Measurements from ENCODE around the gene DPPA3. TPM values are rescaled to one million over a fixed set of nuclear protein-coding genes. Genes with fewer than 3 reads are reported as not detected.

DPPA3 gene
- total RNA-seq, 4 donors from 2014 or later: not detected

DNA sequence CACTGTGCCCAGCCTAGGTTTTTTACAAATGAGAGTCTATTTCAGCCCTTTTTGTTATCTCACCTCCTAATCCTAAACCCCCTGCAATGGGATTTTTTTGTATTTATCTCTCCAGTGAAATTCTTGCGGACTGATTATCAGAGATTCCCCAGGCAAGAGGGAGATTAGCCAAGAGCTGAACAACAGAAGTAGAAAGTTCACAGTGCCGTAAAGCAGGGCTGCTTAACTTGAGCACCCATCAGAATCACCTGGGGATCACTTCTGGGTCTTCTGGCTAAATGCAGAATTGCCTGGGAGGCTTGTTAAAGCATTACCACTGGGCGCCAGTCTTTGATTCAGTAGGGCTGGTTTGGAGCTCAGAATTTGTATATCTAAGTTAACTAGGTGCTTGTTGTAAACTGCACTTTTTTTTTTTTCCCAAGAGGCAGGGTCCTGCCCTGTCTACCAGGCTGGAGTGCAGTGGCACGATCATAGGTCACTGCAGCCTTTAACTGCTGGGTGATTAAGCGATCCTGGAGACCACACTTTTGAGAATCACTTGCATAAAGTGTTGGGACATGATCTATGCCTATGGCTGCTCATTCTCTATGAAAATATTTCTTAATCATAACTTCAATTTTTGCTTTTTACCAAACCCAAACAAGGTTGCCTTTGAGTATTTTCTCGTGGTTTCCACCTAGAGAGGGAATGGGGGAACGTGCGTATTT, 1.1 kb upstream of the DPPA3 start:
- TF ChIP-seq EP300 (IDR thresholded peaks at IDR 0.05) (no peak), POLR2A (IDR thresholded peaks at IDR 0.05) (no peak), POLR2AphosphoS5 (IDR thresholded peaks at IDR 0.05) (no peak)
- TF ChIP-seq, protein P1, sequence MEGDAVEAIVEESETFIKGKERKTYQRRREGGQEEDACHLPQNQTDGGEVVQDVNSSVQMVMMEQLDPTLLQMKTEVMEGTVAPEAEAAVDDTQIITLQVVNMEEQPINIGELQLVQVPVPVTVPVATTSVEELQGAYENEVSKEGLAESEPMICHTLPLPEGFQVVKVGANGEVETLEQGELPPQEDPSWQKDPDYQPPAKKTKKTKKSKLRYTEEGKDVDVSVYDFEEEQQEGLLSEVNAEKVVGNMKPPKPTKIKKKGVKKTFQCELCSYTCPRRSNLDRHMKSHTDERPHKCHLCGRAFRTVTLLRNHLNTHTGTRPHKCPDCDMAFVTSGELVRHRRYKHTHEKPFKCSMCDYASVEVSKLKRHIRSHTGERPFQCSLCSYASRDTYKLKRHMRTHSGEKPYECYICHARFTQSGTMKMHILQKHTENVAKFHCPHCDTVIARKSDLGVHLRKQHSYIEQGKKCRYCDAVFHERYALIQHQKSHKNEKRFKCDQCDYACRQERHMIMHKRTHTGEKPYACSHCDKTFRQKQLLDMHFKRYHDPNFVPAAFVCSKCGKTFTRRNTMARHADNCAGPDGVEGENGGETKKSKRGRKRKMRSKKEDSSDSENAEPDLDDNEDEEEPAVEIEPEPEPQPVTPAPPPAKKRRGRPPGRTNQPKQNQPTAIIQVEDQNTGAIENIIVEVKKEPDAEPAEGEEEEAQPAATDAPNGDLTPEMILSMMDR (IDR thresholded peaks at IDR 0.05): no peak
- Histone ChIP-seq H3K27me3 (peaks cover 9% of the 10 kb centered on the region), H3K4me1 (no peaks in the 10 kb centered on the region), H3K9me3 (peaks cover 0 to 4% (median 0%) of the 10 kb centered on the region in 3 donors), H3K27ac (no peak overlapping the region), H3K36me3 (no peaks in the 10 kb centered on the region), H3K4me3 (no peak overlapping the region)
- no peak for ATAC-seq
- 59 to 61% methylated on average over 6 to 8 of the region's 8 CpGs for WGBS, 2 donors (ENCODE audit: low coverage in 1 of 2)

DNA sequence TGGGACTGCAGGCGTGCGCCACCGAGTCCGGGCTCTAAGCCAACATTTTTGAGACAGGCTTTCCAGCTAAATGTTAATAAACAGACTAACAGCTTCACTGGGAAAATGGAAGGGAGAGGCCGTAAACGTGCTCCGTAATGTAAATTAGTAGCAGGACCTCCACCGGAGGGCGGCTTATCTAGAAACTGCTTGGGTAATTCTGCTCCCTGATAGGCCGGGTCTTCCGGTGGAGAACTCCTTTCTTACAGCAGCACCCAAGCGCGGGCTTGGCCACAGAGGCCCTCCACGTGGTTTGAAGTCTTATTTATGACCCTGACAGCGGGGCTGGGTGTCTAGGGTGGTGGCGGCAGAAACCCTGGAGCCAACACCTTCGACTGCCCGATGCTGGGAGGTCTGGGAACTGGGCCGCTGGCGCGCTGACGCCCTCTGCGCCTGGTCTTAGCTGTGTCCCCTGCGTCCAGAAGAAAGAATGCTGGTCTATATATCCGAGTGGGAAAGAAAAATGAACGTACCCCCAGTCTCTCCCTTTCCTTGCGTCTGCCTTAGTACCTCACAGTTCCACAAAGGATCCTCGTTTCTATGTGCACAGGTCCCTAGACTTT, 1.7 kb downstream of the DPPA3 start:
- Histone ChIP-seq H3K4me3 (no peak overlapping the region), H3K4me1 (no peaks in the 10 kb centered on the region), H3K9me3 (peaks cover 0 to 4% (median 0%) of the 10 kb centered on the region in 3 donors), H3K27ac (no peak overlapping the region), H3K27me3 (peaks cover 9% of the 10 kb centered on the region), H3K36me3 (no peaks in the 10 kb centered on the region)
- 64 to 91% methylated on average over 6 to 12 of the region's 28 CpGs for WGBS, 2 donors (ENCODE audit: low coverage in 1 of 2)
- no peak for ATAC-seq
- TF ChIP-seq, protein P1 (IDR thresholded peaks at IDR 0.05): no peak
- no peak for TF ChIP-seq POLR2A (IDR thresholded peaks at IDR 0.05)
- no peak for TF ChIP-seq EP300 (IDR thresholded peaks at IDR 0.05)
- TF ChIP-seq POLR2AphosphoS5 (IDR thresholded peaks at IDR 0.05): no peak

DNA sequence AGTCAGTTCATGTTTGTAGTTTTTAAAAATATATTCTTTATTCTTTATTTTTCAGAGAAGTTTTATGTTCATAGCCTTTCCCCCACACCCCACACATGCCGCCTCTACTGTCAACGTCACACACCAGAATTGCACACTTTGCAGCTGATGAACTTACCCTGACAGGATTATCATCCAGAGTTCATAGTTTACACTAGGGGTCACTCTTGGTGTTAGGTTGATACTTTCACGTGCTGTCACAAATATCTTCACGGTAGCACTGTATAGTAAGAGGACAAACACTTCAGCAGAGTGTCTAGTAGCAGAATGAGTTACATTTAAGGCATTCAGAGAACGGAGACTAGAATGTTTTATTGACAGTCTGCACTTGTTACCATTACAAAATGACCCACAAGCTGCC, 5.1 kb downstream of the DPPA3 start:
- Histone ChIP-seq H3K27me3 (peaks cover 20% of the 10 kb centered on the region), H3K4me1 (no peaks in the 10 kb centered on the region), H3K27ac (no peak overlapping the region), H3K9me3 (peaks cover 0 to 4% (median 0%) of the 10 kb centered on the region in 3 donors), H3K4me3 (no peak overlapping the region), H3K36me3 (no peaks in the 10 kb centered on the region)
- TF ChIP-seq POLR2A (IDR thresholded peaks at IDR 0.05) (no peak), POLR2AphosphoS5 (IDR thresholded peaks at IDR 0.05) (no peak), EP300 (IDR thresholded peaks at IDR 0.05) (no peak)
- TF ChIP-seq, protein P1 (IDR thresholded peaks at IDR 0.05): no peak
- WGBS, 2 donors (ENCODE audit: low coverage in 1 of 2): 8 to 20% methylated on average over 4 to 5 of the region's 5 CpGs
- ATAC-seq: no peak

DNA sequence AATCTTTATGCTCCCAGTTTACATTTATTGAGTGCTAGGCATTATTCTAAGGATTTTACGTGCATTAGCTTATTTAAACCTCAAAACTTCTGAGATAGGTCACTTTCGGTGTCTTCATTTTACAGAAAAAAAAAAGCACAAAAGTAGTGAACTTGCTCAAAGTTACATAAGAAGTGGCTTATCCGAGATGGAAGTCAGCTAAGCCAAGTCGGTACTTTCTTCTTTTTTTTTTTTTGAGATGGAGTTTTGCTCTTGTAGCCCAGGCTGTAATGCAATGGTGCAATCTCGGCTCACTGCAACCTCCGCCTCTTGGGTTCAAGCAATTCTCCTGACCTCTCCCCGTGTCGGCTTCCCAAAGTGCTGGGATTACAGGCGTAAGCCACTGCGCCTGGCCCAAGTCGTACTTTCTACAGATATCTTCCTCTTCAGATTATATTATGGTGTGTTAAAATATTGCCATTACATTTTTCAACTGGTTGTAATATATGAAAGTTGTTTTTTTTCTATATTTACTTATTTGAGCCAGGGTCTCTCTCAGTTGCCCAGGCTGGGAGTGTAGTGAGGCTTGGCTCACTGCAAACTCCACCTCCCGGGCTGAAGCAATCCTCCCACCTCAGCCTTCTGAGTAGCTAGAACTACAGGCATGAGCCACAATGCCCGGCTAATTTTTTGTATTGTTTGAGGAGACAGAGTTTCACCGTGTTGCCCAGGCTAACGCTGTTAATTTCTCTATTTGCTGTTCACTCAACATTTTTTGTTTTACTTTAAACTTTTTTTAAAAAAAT, 8.9 kb downstream of the DPPA3 start:
- WGBS, 2 donors (ENCODE audit: low coverage in 1 of 2): 53 to 65% methylated on average over 13 to 15 of the region's 15 CpGs
- Histone ChIP-seq H3K4me1 (no peaks in the 10 kb centered on the region), H3K9me3 (no peaks in the 10 kb centered on the region), H3K36me3 (no peaks in the 10 kb centered on the region), H3K27me3 (peaks cover 24% of the 10 kb centered on the region), H3K27ac (no peak overlapping the region), H3K4me3 (no peak overlapping the region)
- no peak for TF ChIP-seq POLR2AphosphoS5 (IDR thresholded peaks at IDR 0.05)
- no peak for ATAC-seq

DNA sequence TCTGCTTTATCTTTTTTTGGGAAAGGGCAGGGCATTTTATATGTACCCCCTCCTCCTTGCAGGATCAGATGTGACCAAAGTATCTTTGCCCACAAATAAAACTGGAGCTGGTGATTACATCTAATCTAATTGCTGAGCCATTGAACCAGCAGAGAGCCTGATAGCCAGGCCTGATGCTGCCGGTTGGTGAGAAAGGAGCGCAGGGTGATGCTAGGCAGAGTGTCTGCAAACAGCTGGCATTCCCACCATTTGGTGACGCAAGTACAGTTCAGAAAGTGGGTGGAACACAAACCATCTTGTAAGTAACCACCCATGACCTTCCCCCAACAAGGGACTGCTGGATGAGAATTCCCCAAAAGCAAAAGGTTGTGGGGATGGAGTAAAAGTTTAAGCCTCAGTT, 12.7 kb downstream of the DPPA3 start:
- TF ChIP-seq, protein P1 (IDR thresholded peaks at IDR 0.05): no peak
- Histone ChIP-seq H3K9me3 (peaks cover 0 to 11% (median 0%) of the 10 kb centered on the region in 3 donors), H3K27me3 (peaks cover 23% of the 10 kb centered on the region), H3K27ac (no peak overlapping the region), H3K36me3 (no peaks in the 10 kb centered on the region), H3K4me3 (no peak overlapping the region), H3K4me1 (no peaks in the 10 kb centered on the region)
- no peak for ATAC-seq
- 33 to 63% methylated on average over 2 to 3 of the region's 3 CpGs for WGBS, 2 donors (ENCODE audit: low coverage in 1 of 2)
